Natural killer cell (primary cell): ENCODE data around the gene ARL13B. TPM values are rescaled to one million over a fixed set of nuclear protein-coding genes. Genes with fewer than 3 reads are reported as not detected.

Experiments
- ATAC-seq, 3 donors: fragments of 150-1000 bp in 2 of 3; fragments of 200-7000 bp in 1 of 3; cut with Tn5 transposase; 1 replicate in 1 of 3; 2 replicates in 2 of 3; pipeline ENCODE4 v1.10.0; 2021; ENCODE audit warnings: mild to moderate bottlenecking in 2 of 3, moderate library complexity in 2 of 3
- DNase-seq, 2 donors: peaks; one replicate each; pipeline versions ENCODE4 v3.0.0 to v3.0.0-alpha.2; 2013 to 2021; ENCODE audit warnings: mixed read lengths in 1 of 2
- H3K27ac ChIP-seq: one replicate; pipeline ENCODE4 v1.5.1; 2013; ENCODE audit warnings: mild to moderate bottlenecking, low read length
- H3K27me3 ChIP-seq: one replicate; pipeline ENCODE4 v1.6.1; 2013; ENCODE audit warnings: low read length; ENCODE audit not compliant: control insufficient read depth, insufficient read depth
- H3K36me3 ChIP-seq: one replicate; pipeline ENCODE4 v1.6.1; 2013; ENCODE audit warnings: low read length; ENCODE audit not compliant: control insufficient read depth, insufficient read depth
- H3K4me1 ChIP-seq: one replicate; pipeline ENCODE4 v1.6.1; 2013; ENCODE audit warnings: low read length; ENCODE audit not compliant: control insufficient read depth, insufficient read depth
- H3K4me3 ChIP-seq: one replicate; pipeline ENCODE4 v1.5.1; 2013; ENCODE audit warnings: low read length
- H3K9me3 ChIP-seq: one replicate; pipeline ENCODE4 v1.6.1; 2013; ENCODE audit warnings: low read length; ENCODE audit not compliant: control insufficient read depth, insufficient read depth
- H3K27ac Mint-ChIP-seq, 2 donors: one replicate each; pipeline ENCODE4 v1.8.0; 2022; ENCODE audit warnings: mild to moderate bottlenecking in 2 of 2, mixed read lengths in 2 of 2, moderate library complexity in 1 of 2
- H3K27me3 Mint-ChIP-seq, 2 donors: one replicate each; pipeline ENCODE4 v1.8.0; 2022; ENCODE audit warnings: low read depth in 2 of 2, mixed read lengths in 2 of 2
- H3K36me3 Mint-ChIP-seq: one replicate; pipeline ENCODE4 v1.8.0; 2022; ENCODE audit warnings: mixed read lengths
- H3K4me1 Mint-ChIP-seq, 2 donors: one replicate each; pipeline ENCODE4 v1.8.0; 2022; ENCODE audit warnings: mixed read lengths in 2 of 2
- H3K4me3 Mint-ChIP-seq: one replicate; pipeline ENCODE4 v1.8.0; 2022; ENCODE audit warnings: mild to moderate bottlenecking, moderate library complexity, mixed read lengths
- H3K9me3 Mint-ChIP-seq, 2 donors: one replicate each; pipeline ENCODE4 v1.8.0; 2022; ENCODE audit warnings: mixed read lengths in 2 of 2
- WGBS: methylation state at CpG from one replicate; pipeline ENCODE4 v1.1.7; 2013; ENCODE audit warnings: missing lambda C conversion rate; ENCODE audit not compliant: insufficient coverage; 5-methylcytosine and 5-hydroxymethylcytosine counted together
- intact Hi-C: fragments of 100-400 bp; cut with micrococcal nuclease; formaldehyde crosslinking; loops from one replicate; pipeline ENCODE4 v1.14.2; 2022
- total RNA-seq, 4 donors: library from RNA; stranded (reverse); fragments of 120-200 nt in 1 of 4; gene quantifications; one replicate each; pipeline versions ENCODE4 v1.2.3 to v1.2.4, GENCODE V29; 2013 to 2022
- TF ChIP-seq, protein P1 (sequence below): fragments of 200-600 bp; IDR thresholded peaks from one replicate; pipeline ENCODE4 v1.8.0; 2022; ENCODE audit warnings: antibody characterized with exemption

ARL13B gene
- total RNA-seq, 3 donors from 2014 or later (not counting 1 experiment from before 2014, with no cell fraction given) = 8.3 to 14.3 (median 10.5) TPM

DNA sequence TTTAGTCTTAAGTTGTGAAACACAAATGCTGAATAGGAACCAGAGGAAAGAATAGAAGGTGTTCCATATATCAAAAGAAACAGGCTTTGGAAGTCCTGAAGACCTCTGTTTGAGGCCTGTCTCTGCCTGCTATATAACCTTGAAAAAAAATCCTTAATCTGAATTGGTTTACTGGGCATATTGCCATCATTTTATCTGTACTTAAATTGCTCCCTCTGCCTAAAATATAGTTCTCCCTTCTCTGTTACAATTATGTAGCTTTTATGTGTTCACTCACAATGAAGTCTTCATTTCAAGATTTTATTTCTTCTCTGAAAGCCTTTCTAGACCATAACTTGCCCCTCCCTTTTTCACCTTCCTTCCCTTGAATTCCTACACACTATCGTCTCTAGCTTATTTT is 21.2 kb downstream of the ARL13B start:
- Histone ChIP-seq H3K27me3 (no peaks in the 10 kb centered on the region), H3K27ac (no peak overlapping the region), H3K36me3 (no peaks in the 10 kb centered on the region), H3K4me1 (no peaks in the 10 kb centered on the region), H3K9me3 (no peaks in the 10 kb centered on the region), H3K4me3 (no peak overlapping the region)
- TF ChIP-seq, protein P1, sequence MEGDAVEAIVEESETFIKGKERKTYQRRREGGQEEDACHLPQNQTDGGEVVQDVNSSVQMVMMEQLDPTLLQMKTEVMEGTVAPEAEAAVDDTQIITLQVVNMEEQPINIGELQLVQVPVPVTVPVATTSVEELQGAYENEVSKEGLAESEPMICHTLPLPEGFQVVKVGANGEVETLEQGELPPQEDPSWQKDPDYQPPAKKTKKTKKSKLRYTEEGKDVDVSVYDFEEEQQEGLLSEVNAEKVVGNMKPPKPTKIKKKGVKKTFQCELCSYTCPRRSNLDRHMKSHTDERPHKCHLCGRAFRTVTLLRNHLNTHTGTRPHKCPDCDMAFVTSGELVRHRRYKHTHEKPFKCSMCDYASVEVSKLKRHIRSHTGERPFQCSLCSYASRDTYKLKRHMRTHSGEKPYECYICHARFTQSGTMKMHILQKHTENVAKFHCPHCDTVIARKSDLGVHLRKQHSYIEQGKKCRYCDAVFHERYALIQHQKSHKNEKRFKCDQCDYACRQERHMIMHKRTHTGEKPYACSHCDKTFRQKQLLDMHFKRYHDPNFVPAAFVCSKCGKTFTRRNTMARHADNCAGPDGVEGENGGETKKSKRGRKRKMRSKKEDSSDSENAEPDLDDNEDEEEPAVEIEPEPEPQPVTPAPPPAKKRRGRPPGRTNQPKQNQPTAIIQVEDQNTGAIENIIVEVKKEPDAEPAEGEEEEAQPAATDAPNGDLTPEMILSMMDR = no peak
- H3K4me1 Mint-ChIP-seq = peaks cover 0 to 4% of the 10 kb centered on the region in 2 donors
- no peak overlapping the region for H3K4me3 Mint-ChIP-seq
- 94% methylated on average over 1 of the region's 1 CpG for WGBS
- DNase-seq (no peak), ATAC-seq (no peak)
- no peaks in the 10 kb centered on the region for H3K9me3 Mint-ChIP-seq
- intact Hi-C loops = no loop called here
- no peaks in the 10 kb centered on the region for H3K36me3 Mint-ChIP-seq
- no peaks in the 10 kb centered on the region for H3K27me3 Mint-ChIP-seq
- H3K27ac Mint-ChIP-seq = no peak overlapping the region

DNA sequence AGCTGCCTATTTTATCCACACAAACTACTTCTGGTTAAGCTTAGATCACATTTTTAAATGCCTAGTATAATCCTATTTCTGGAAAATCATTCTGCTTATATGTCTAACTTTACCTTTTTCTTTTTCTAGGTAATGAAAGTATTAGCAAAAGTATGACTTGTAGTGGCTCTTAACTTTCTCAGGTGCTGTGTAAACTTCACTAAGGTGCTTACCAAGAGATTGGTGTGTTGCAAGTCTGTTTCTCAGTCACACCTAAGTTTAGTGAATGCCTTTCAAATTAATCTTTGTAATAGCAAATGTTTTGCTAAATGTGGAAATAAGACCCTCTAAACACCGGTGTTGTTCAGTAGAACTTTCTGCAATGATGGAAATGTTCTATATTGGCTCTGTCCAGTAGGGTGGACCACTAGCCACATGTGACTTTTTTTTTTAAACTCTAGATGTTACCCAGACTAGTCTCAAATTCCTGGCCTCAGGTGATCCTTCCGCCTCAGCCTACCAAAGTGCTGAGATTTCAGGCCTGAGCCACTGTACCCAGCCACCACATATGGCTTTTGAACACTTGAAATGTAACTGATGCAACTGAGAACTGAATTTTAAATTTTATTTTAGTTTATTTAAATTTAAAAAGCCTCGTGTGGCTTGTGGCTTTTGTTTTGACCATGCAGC is 22.0 kb downstream of the ARL13B start:
- no peak overlapping the region for H3K4me3 Mint-ChIP-seq
- intact Hi-C loops = no loop called here
- H3K27me3 Mint-ChIP-seq = no peaks in the 10 kb centered on the region
- Histone ChIP-seq H3K27ac (no peak overlapping the region), H3K9me3 (no peaks in the 10 kb centered on the region), H3K4me1 (no peaks in the 10 kb centered on the region), H3K36me3 (no peaks in the 10 kb centered on the region), H3K27me3 (no peaks in the 10 kb centered on the region), H3K4me3 (no peak overlapping the region)
- H3K9me3 Mint-ChIP-seq = no peaks in the 10 kb centered on the region
- H3K27ac Mint-ChIP-seq = no peak overlapping the region
- 88% methylated on average over 3 of the region's 3 CpGs for WGBS
- ATAC-seq (no peak), DNase-seq (no peak)
- H3K4me1 Mint-ChIP-seq = peaks cover 0 to 4% of the 10 kb centered on the region in 2 donors
- no peaks in the 10 kb centered on the region for H3K36me3 Mint-ChIP-seq
- TF ChIP-seq, protein P1 = no peak

DNA sequence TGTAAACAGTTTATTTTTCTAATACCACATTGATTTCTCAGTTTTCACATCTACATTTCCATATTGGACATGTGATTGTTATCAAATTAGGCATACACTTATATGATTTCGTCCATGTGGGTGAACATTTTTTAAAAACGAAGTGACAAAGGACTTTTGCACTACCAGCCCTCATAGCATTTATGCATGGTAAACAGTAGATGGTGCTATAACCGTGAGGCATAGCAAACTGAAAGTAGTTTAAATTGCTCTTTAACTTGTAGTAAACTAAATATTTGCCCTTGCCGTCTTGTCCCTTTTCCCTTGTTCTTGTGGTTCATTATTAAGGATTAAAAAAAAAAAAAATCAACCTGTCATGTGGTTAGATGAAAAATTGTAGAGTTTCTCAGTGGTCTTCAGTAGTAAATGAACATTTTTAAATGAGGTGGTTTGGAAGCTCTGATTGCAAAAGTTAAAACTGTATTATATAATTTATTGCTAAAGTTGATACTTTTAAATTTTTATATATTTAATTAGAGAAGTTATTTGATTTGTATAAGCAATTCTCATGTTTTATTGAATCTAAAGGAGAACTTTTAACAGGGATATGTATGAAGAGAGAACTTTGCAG is 24.5 kb downstream of the ARL13B start:
- H3K4me1 Mint-ChIP-seq = peaks cover 0 to 4% of the 10 kb centered on the region in 2 donors
- WGBS = 15% methylated on average over 4 of the region's 4 CpGs
- H3K36me3 Mint-ChIP-seq = no peaks in the 10 kb centered on the region
- H3K27ac Mint-ChIP-seq = peak overlapping the region; percentile 40 to 42
- no peak overlapping the region for H3K27ac ChIP-seq
- TF ChIP-seq, protein P1 = peak; percentile 80
- peak overlapping the region; percentile 83 for H3K4me3 Mint-ChIP-seq
- DNase-seq (peak in 1 of 2 donors; percentile 74), ATAC-seq (peak; percentile 80 to 95 (median 93))
- no peaks in the 10 kb centered on the region for H3K9me3 Mint-ChIP-seq
- H3K9me3 ChIP-seq = no peaks in the 10 kb centered on the region
- no peaks in the 10 kb centered on the region for H3K27me3 Mint-ChIP-seq
- H3K27me3 ChIP-seq = no peaks in the 10 kb centered on the region
- intact Hi-C loops = loop anchor here (1.0 kb wide), 1 partner anchor 65 kb away; no protein-coding TSS in a partner anchor
- no peaks in the 10 kb centered on the region for H3K4me1 ChIP-seq
- no peak overlapping the region for H3K4me3 ChIP-seq
- H3K36me3 ChIP-seq = no peaks in the 10 kb centered on the region
